Endodermal cell (in vitro differentiated cells): ENCODE data around the gene TAF7L. TPM values are rescaled to one million over a fixed set of nuclear protein-coding genes. Genes with fewer than 3 reads are reported as not detected.

Experiments
- DNase-seq: peaks from one replicate; pipeline ENCODE4 v3.0.0-alpha.2; 2017
- H3K27ac ChIP-seq: 2 replicates; pipeline ENCODE4 v1.5.1; 2013; ENCODE audit warnings: mild to moderate bottlenecking, low read depth, low read length, moderate library complexity
- H3K27me3 ChIP-seq: 2 replicates; pipeline ENCODE4 v1.6.1; 2013; ENCODE audit warnings: mild to moderate bottlenecking, low read length, moderate library complexity; ENCODE audit not compliant: insufficient read depth, control insufficient read depth, poor library complexity, severe bottlenecking
- H3K36me3 ChIP-seq: 2 replicates; pipeline ENCODE4 v1.7.0; 2013; ENCODE audit warnings: mild to moderate bottlenecking, low read length, moderate library complexity; ENCODE audit not compliant: control insufficient read depth, insufficient read depth
- H3K4me1 ChIP-seq: one replicate; pipeline ENCODE4 v1.7.0; 2013; ENCODE audit warnings: low read length; ENCODE audit not compliant: control insufficient read depth, insufficient read depth
- H3K4me3 ChIP-seq: 2 replicates; pipeline ENCODE4 v1.5.1; 2013; ENCODE audit warnings: mild to moderate bottlenecking, low read length, moderate library complexity
- H3K9ac ChIP-seq: 2 replicates; pipeline ENCODE4 v1.6.1; 2013; ENCODE audit warnings: mild to moderate bottlenecking, low read length, moderate library complexity; ENCODE audit not compliant: poor library complexity, severe bottlenecking; ENCODE audit errors: extremely low read depth
- H3K9me3 ChIP-seq: 2 replicates; pipeline ENCODE4 v1.6.1; 2013; ENCODE audit warnings: mild to moderate bottlenecking, low read length, moderate library complexity; ENCODE audit not compliant: control insufficient read depth
- H3K27ac Mint-ChIP-seq: 2 replicates; pipeline ENCODE4 v1.8.0; 2020; ENCODE audit warnings: mixed read lengths
- H3K27me3 Mint-ChIP-seq: 2 replicates; pipeline ENCODE4 v1.8.0; 2021; ENCODE audit warnings: mild to moderate bottlenecking, mixed read lengths; ENCODE audit not compliant: insufficient read depth
- H3K36me3 Mint-ChIP-seq: 2 replicates; pipeline ENCODE4 v1.8.0; 2020; ENCODE audit warnings: low read depth, mixed read lengths
- H3K4me1 Mint-ChIP-seq: 2 replicates; pipeline ENCODE4 v1.8.0; 2020; ENCODE audit warnings: mixed read lengths
- H3K4me3 Mint-ChIP-seq: 2 replicates; pipeline ENCODE4 v1.8.0; 2020; ENCODE audit warnings: mild to moderate bottlenecking, moderate library complexity, mixed read lengths
- H3K9me3 Mint-ChIP-seq: 2 replicates; pipeline ENCODE4 v1.8.0; 2020; ENCODE audit warnings: mild to moderate bottlenecking, mixed read lengths
- CTCF ChIP-seq: fragments of 200-600 bp; sonication (generic); conservative IDR thresholded peaks from 2 replicates; pipeline ENCODE4 v1.5.0; 2021; ENCODE audit warnings: antibody characterized with exemption, mild to moderate bottlenecking
- WGBS, 2 experiments: methylation state at CpG; one replicate each; pipeline versions ENCODE4 v1.1.5 to v1.1.7; 2013; ENCODE audit warnings: missing lambda C conversion rate in 2 of 2, mixed read lengths in 1 of 2; ENCODE audit not compliant: insufficient coverage in 1 of 2, insufficient read length in 1 of 2; 5-methylcytosine and 5-hydroxymethylcytosine counted together
- total RNA-seq, 2 donors: library from RNA; stranded (reverse); fragmentation: NEBNext Ultra II Directional in 1 of 2; extraction: Animal tissue kit (Norgen Biotek cat#: 25700) in 1 of 2; gene quantifications; 2 replicates in 1 of 2; 3 replicates in 1 of 2; pipeline ENCODE4 v1.2.1, GENCODE V29; 2021

TAF7L gene
- total RNA-seq, 2 donors from 2014 or later, result 0.15 to 0.22 TPM

GRCh38 chrX:101274198-101274597 lies 16.9 kb downstream of the TAF7L start:
- no peak overlapping the region for H3K9ac ChIP-seq
- no peak overlapping the region for H3K4me3 ChIP-seq
- Mint-ChIP-seq H3K4me1 (no peaks in the 10 kb centered on the region), H3K27ac (no peak overlapping the region), H3K36me3 (no peaks in the 10 kb centered on the region), H3K9me3 (peaks cover 46% of the 10 kb centered on the region), H3K4me3 (no peak overlapping the region), H3K27me3 (no peaks in the 10 kb centered on the region)
- no peak for DNase-seq
- no peaks in the 10 kb centered on the region for H3K36me3 ChIP-seq
- H3K9me3 ChIP-seq, result no peaks in the 10 kb centered on the region
- H3K4me1 ChIP-seq, result no peaks in the 10 kb centered on the region
- no peak overlapping the region for H3K27ac ChIP-seq
- H3K27me3 ChIP-seq, result no peaks in the 10 kb centered on the region
- 89 to 95% methylated on average over 3 to 5 of the region's 6 CpGs for WGBS, 2 experiments
- no peak for TF ChIP-seq CTCF

GRCh38 chrX:101265869-101266428 lies 25.2 kb downstream of the TAF7L start:
- 75% methylated on average over 4 of the region's 5 CpGs; no CpG with 5 or more reads in 1 of the 2 experiments for WGBS, 2 experiments
- no peak for TF ChIP-seq CTCF
- H3K4me3 Mint-ChIP-seq, result no peak overlapping the region
- H3K27ac ChIP-seq, result no peak overlapping the region
- H3K36me3 Mint-ChIP-seq, result no peaks in the 10 kb centered on the region
- no peaks in the 10 kb centered on the region for H3K4me1 Mint-ChIP-seq
- no peaks in the 10 kb centered on the region for H3K4me1 ChIP-seq
- peaks cover 2% of the 10 kb centered on the region for H3K27me3 Mint-ChIP-seq
- no peak overlapping the region for H3K4me3 ChIP-seq
- H3K27ac Mint-ChIP-seq, result no peak overlapping the region
- no peaks in the 10 kb centered on the region for H3K27me3 ChIP-seq
- H3K9me3 Mint-ChIP-seq, result peaks cover 33% of the 10 kb centered on the region
- H3K9me3 ChIP-seq, result no peaks in the 10 kb centered on the region
- no peak for DNase-seq
- no peak overlapping the region for H3K9ac ChIP-seq
- H3K36me3 ChIP-seq, result no peaks in the 10 kb centered on the region

- Histone ChIP-seq H3K27ac (no peak overlapping the region), H3K9me3 (no peaks in the 10 kb centered on the region), H3K36me3 (no peaks in the 10 kb centered on the region), H3K9ac (no peak overlapping the region), H3K4me1 (no peaks in the 10 kb centered on the region), H3K27me3 (no peaks in the 10 kb centered on the region), H3K4me3 (no peak overlapping the region)
- DNase-seq, result no peak
- H3K27me3 Mint-ChIP-seq, result peaks cover 2% of the 10 kb centered on the region
- peaks cover 41% of the 10 kb centered on the region for H3K9me3 Mint-ChIP-seq
- no peak overlapping the region for H3K27ac Mint-ChIP-seq
- WGBS, 2 experiments, result 78% methylated on average over 2 of the region's 2 CpGs; no CpG with 5 or more reads in 1 of the 2 experiments
- H3K36me3 Mint-ChIP-seq, result no peaks in the 10 kb centered on the region
- H3K4me1 Mint-ChIP-seq, result no peaks in the 10 kb centered on the region
- H3K4me3 Mint-ChIP-seq, result no peak overlapping the region
- TF ChIP-seq CTCF, result no peak
Observed at GRCh38 chrX:101263766-101264165, 27.4 kb downstream of the TAF7L start.
